Measurements from ENCODE around the gene IQCF5.
"Not testable (repeated sequence)": the region's sequence is repeated elsewhere in the genome, so short reads cannot be mapped to it uniquely, and the experiment has no call there.

Gene IQCF5

DNA sequence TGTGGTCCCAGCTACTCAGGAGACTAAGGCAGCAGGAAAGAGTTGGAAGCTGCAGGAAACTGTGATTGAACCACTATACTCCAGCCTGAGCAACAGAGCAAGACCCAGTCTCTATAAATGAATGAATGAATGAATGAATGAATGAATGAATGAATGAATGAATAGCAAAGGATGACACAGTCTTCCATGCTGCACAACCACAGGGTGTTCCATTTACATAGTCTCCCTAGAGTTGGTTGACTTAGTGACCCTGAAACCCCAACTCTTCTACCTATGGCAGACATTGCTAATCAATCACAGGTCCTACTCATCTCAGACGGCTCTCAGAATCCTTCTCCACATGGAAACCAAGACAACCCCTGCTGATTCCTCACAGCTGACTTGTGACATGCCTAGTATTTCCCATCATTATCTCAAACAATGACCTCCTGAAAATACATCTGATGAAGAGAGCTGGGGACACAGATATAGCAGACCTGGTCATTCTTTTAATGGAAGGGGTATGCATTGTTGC, 2.1 kb downstream of the IQCF5 start:
- DNase-seq (ENCODE audit: low read depth): no peak
- H3K4me3 ChIP-seq (ENCODE audit: low read depth, low read length): no peak overlapping the region
- TF ChIP-seq, protein P1, sequence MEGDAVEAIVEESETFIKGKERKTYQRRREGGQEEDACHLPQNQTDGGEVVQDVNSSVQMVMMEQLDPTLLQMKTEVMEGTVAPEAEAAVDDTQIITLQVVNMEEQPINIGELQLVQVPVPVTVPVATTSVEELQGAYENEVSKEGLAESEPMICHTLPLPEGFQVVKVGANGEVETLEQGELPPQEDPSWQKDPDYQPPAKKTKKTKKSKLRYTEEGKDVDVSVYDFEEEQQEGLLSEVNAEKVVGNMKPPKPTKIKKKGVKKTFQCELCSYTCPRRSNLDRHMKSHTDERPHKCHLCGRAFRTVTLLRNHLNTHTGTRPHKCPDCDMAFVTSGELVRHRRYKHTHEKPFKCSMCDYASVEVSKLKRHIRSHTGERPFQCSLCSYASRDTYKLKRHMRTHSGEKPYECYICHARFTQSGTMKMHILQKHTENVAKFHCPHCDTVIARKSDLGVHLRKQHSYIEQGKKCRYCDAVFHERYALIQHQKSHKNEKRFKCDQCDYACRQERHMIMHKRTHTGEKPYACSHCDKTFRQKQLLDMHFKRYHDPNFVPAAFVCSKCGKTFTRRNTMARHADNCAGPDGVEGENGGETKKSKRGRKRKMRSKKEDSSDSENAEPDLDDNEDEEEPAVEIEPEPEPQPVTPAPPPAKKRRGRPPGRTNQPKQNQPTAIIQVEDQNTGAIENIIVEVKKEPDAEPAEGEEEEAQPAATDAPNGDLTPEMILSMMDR (IDR thresholded peaks at IDR 0.05; ENCODE audit: low read depth, low read length, missing control alignments): no peak
- in situ Hi-C loops (cut with HindIII; ENCODE audit: low sequenced_read_pairs): no loop called here

DNA sequence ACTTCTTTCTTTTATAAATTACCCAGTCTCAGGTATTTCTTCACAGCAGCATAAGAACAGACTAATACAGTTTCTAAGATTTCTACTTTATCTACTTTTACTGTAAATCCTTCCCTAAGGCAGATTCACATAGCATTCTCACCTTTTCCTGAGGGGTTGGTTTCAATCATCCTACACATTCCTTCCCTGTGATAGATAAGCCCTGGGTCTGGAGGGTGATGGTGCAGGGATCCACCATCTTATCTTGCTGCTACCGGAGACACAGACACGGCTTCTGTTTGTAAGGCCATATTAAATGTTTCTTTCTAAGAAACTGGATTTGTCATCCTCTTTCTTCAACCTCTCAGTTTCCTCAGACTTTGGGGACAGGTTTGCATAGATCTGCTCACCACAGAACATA, 6.1 kb downstream of the IQCF5 start:
- in situ Hi-C loops (cut with HindIII; ENCODE audit: low sequenced_read_pairs): no loop called here
- no peak overlapping the region for H3K4me3 ChIP-seq (ENCODE audit: low read depth, low read length)
- TF ChIP-seq, protein P1 (IDR thresholded peaks at IDR 0.05; ENCODE audit: low read depth, low read length, missing control alignments): no peak
- no peak for DNase-seq (ENCODE audit: low read depth)

DNA sequence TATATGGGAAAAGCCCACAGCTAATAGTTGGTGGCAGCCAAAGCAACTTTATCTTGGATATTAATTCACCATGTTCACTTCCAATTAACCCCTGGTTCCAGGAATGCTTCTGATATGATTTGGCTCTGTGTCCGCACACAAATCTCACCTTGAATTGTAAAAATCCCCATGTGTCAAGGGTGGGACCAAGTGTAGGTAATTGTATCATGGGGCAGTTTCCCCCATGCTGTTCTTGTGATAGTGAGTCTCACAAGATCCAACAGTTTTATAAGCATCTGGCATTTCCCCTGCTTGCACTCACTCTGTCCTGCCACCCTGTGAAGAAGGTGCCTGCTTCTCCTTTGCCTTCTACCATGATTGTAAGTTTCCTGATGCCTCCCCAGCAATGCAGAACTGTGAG, 6.5 kb downstream of the IQCF5 start:
- in situ Hi-C loops (cut with HindIII; ENCODE audit: low sequenced_read_pairs); H3K4me3 ChIP-seq (ENCODE audit: low read depth, low read length): not testable (repeated sequence)

DNA sequence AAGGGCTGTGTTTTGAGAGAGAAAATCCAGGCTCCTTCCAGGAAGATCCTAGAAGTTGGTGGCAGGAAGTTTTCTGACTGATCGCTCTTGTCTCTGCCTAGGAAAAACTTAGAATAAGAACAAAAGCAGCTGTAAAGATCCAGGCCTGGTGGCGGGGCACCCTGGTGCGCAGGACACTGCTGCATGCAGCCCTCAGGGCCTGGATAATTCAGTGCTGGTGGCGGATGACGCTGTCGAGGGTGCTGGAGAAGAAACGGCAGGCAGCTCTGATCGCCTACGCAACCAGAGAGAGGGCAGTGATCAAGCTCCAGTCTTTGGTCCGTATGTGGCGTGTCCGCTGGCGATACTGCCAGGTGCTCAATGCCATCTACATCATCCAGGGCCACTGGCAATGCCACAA, 12.5 kb downstream of the IQCF5 start:
- no peak for DNase-seq (ENCODE audit: low read depth)
- in situ Hi-C loops (cut with HindIII; ENCODE audit: low sequenced_read_pairs): no loop called here
- H3K4me3 ChIP-seq (ENCODE audit: low read depth, low read length): no peak overlapping the region
- TF ChIP-seq, protein P1 (IDR thresholded peaks at IDR 0.05; ENCODE audit: low read depth, low read length, missing control alignments): no peak

More for the DNA sequence above, 6.5 kb downstream of the IQCF5 start:
- not testable (repeated sequence) for DNase-seq (ENCODE audit: low read depth)

DNA sequence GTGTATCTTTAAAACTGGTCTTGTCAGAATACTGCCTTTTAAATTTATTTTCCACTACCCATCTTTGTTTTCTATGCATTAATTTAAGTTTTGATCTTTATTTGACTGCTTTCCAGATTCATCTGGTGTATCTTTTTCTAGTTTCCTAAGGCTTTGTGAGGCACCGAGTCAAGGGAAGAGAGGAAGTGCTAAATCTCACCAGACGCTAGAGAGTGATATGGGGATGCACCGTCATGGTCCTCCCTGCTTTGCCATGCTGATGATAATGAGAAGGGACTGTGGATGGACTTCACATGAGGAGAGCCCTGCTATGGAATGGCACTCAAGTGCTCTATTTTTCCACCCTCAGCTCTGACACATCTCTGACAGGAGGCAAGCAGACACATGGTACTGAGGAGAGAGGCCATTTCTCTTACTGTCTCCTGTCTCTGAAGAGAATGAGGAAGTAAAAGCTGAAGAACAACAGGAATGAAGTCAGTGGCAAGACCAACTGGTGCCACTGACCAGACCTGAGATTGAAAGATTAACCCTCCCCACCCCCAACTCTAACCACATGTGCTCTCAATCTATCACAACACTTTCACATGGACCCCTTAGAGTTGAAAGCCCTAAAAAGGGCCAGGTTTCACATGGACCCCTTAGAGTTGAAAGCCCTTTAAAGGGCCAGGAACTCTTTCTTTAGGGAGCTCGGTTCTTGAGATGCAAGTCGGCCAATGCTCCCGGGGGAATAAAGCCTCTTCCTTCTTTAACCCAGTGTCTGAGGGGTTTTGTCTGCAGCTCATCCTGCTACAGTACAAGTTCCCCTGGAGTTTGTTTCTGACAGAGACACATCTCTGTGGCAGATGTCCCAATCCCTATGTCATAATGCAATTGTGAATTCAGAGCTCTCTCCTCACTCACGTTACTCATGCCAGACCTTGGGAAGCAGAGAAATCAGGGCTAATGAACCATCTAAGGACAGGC, 14.4 kb downstream of the IQCF5 start, which contains the start of gene IQCF2:
Gene IQCF2 (plus strand): TSS at position 913 of the 963 bp plus-strand sequence. CDS start 52 bp downstream, outside the sequence.
- in situ Hi-C loops (cut with HindIII; ENCODE audit: low sequenced_read_pairs): no loop called here
- TF ChIP-seq, protein P1 (IDR thresholded peaks at IDR 0.05; ENCODE audit: low read depth, low read length, missing control alignments): no peak
- no peak for DNase-seq (ENCODE audit: low read depth)
- no peak within 1 kb of the TSS for H3K4me3 ChIP-seq (ENCODE audit: low read depth, low read length)

DNA sequence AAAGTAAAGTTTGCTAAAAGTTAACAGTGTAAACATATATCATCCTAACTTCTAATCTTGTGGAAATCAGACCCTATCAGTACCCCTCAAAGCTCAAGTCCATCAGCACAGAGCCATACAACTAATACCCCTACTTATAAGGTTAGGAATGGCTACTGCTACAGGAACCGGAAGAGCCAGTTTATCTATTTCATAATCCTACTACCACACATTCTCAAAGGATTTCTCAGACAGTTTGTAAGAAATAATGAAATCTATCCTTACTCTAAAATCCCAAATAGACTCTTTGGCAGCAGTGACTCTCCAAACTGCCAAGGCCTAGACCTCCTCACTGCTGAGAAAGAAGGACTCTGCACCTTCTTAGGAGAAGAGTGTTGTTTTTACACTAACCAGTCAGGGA, 20.0 kb downstream of the IQCF5 start:
- H3K4me3 ChIP-seq (ENCODE audit: low read depth, low read length); in situ Hi-C loops (cut with HindIII; ENCODE audit: low sequenced_read_pairs); DNase-seq (ENCODE audit: low read depth): not testable (repeated sequence)

DNA sequence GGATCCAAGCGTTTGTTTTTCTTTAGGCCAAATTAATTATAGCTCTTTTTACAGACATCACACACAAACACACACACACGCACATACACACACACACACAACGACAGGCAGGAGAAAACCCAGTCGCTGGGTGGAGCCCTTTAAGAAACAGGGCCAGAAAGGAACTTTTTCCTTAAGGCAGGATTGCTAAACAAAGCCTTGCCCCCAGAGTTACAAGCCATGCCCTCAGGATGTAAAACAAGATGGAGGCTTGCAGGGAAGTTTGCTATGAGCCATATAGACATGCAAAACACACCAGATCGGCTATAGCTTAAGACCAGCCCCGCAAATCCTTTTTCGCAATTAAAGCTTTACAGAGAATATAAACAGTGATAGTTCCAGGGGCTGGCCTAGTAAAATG, 30.3 kb downstream of the IQCF5 start:
- in situ Hi-C loops (cut with HindIII; ENCODE audit: low sequenced_read_pairs): no loop called here
- DNase-seq (ENCODE audit: low read depth): no peak
- TF ChIP-seq, protein P1 (IDR thresholded peaks at IDR 0.05; ENCODE audit: low read depth, low read length, missing control alignments): no peak
- H3K4me3 ChIP-seq (ENCODE audit: low read depth, low read length): no peak overlapping the region
